Transverse colon (tissue), 4 donors: ENCODE results near the gene ABCC5. TPM values are rescaled to one million over a fixed set of nuclear protein-coding genes. Genes with fewer than 3 reads are reported as not detected.

Experiments
- DNase-seq: peaks from one replicate; pipeline ENCODE4 v3.0.0-alpha.2; 2019
- H3K27ac ChIP-seq, 4 donors: fragments of 200-600 bp; sonication (generic); 2 replicates each; pipeline ENCODE4 v1.5.1; 2016 to 2018; ENCODE audit warnings: inconsistent platforms in 4 of 4
- H3K27me3 ChIP-seq: fragments of 200-600 bp; sonication (generic); 2 replicates; pipeline ENCODE4 v1.5.1; 2017; ENCODE audit warnings: inconsistent platforms
- H3K36me3 ChIP-seq, 4 donors: fragments of 200-600 bp; sonication (generic); 2 replicates each; pipeline ENCODE4 v1.5.1; 2017 to 2019; ENCODE audit warnings: inconsistent platforms in 4 of 4
- H3K4me1 ChIP-seq, 4 donors: fragments of 200-600 bp; sonication (generic); 2 replicates each; pipeline ENCODE4 v1.5.1; 2017 to 2020; ENCODE audit warnings: inconsistent platforms in 4 of 4
- H3K4me3 ChIP-seq, 4 donors: fragments of 200-600 bp; sonication (generic); 1 replicate in 1 of 4; 2 replicates in 3 of 4; pipeline versions ENCODE4 v1.5.1 to v1.6.1; 2017 to 2019; ENCODE audit warnings: inconsistent platforms in 4 of 4
- H3K9me3 ChIP-seq, 2 donors: fragments of 200-600 bp; sonication (generic); 2 replicates each; pipeline ENCODE4 v1.5.1; 2017 to 2019; ENCODE audit warnings: inconsistent platforms in 2 of 2
- EP300 ChIP-seq: sonication (generic); formaldehyde crosslinking; IDR thresholded peaks from one replicate; pipeline ENCODE4 v1.6.1; 2017; ENCODE audit warnings: antibody characterized with exemption, low read depth
- POLR2A ChIP-seq: fragments of 450-650 bp; IDR thresholded peaks from one replicate; pipeline ENCODE4 v1.6.1; 2016; ENCODE audit warnings: antibody characterized with exemption, mild to moderate bottlenecking, moderate library complexity
- POLR2AphosphoS5 ChIP-seq, 3 donors: sonication (generic); formaldehyde crosslinking; IDR thresholded peaks; one replicate each; pipeline ENCODE4 v1.6.1; 2016; ENCODE audit warnings: antibody characterized with exemption in 3 of 3
- WGBS, 2 donors: methylation state at CpG; one replicate each; pipeline ENCODE4 v1.1.5; 2018; ENCODE audit warnings: low coverage in 1 of 2; 5-methylcytosine and 5-hydroxymethylcytosine counted together
- in situ Hi-C, 4 donors: fragments of 200-750 bp; cut with MboI; loops; one replicate each; pipeline versions ENCODE4 v1.15.0 to v1.15.1; 2017; ENCODE audit warnings: low sequenced_read_pairs in 3 of 4, low pct_ligation_motif_present in 1 of 4, low pct_unique_long_range_greater_than_20kb in 1 of 4
- intact Hi-C: fragments of 100-400 bp; cut with DNase I; formaldehyde crosslinking; loops from one replicate; pipeline ENCODE4 v1.15.1; 2023; ENCODE audit warnings: low total_unique reads
- total RNA-seq, 4 donors: library from RNA; depleted of rRNA; stranded (reverse); fragments of >200 nt; gene quantifications; one replicate each; pipeline ENCODE4 v1.1.0, GENCODE V29; 2016
- TF ChIP-seq, protein P1 (sequence below), 5 experiments: fragments of 200-600 bp in 3 of 5; fragments of 450-650 bp in 2 of 5; sonication (generic) in 3 of 5; IDR thresholded peaks; 1 replicate in 2 of 5; 2 replicates in 3 of 5; pipeline ENCODE4 v1.5.1; 2016 to 2017; ENCODE audit warnings: antibody characterized with exemption in 5 of 5, inconsistent platforms in 3 of 5, mild to moderate bottlenecking in 2 of 5, moderate library complexity in 1 of 5

ABCC5 gene
- total RNA-seq, 4 donors from 2014 or later: 74.1 to 168 (median 83.8) TPM

DNA sequence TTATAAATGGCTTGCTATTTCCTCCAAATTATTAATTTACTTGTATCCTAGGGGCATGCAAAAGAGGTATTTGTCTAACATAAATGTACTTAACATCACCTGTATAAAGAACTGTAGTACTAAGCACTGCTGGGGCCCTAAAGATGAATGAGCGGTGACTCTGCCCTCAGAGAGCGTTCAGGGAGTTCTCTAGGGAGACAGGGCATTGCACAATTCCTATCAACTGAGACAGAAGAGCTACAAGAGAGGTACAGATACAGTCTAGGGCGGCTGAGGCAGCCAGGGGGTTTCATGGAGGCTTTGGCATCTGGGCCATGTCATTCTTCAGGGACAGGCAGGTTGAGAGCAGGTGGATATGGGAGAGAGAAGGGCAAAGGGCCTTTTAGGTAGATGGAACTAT lies 93.1 kb downstream of the ABCC5 start:
- in situ Hi-C loops (no loop called here), intact Hi-C loops (no loop called here)
- 89 to 100% methylated on average over 2 to 3 of the region's 3 CpGs for WGBS, 2 donors
- Histone ChIP-seq H3K4me1 (peaks cover 0 to 4% (median 2%) of the 10 kb centered on the region in 4 donors), H3K36me3 (peaks cover 0 to 38% (median 7%) of the 10 kb centered on the region in 4 donors), H3K9me3 (no peaks in the 10 kb centered on the region), H3K27ac (no peak overlapping the region), H3K4me3 (no peak overlapping the region), H3K27me3 (no peaks in the 10 kb centered on the region)
- no peak for DNase-seq
- TF ChIP-seq, protein P1, sequence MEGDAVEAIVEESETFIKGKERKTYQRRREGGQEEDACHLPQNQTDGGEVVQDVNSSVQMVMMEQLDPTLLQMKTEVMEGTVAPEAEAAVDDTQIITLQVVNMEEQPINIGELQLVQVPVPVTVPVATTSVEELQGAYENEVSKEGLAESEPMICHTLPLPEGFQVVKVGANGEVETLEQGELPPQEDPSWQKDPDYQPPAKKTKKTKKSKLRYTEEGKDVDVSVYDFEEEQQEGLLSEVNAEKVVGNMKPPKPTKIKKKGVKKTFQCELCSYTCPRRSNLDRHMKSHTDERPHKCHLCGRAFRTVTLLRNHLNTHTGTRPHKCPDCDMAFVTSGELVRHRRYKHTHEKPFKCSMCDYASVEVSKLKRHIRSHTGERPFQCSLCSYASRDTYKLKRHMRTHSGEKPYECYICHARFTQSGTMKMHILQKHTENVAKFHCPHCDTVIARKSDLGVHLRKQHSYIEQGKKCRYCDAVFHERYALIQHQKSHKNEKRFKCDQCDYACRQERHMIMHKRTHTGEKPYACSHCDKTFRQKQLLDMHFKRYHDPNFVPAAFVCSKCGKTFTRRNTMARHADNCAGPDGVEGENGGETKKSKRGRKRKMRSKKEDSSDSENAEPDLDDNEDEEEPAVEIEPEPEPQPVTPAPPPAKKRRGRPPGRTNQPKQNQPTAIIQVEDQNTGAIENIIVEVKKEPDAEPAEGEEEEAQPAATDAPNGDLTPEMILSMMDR (IDR thresholded peaks at IDR 0.05): no peak
- TF ChIP-seq POLR2A: no peak
- TF ChIP-seq EP300: no peak
- no peak for TF ChIP-seq POLR2AphosphoS5 (IDR thresholded peaks at IDR 0.05)

GRCh38 chr3:183922421-183922820 lies 95.3 kb downstream of the ABCC5 start:
- H3K27me3 ChIP-seq: no peaks in the 10 kb centered on the region
- H3K4me1 ChIP-seq: no peaks in the 10 kb centered on the region
- H3K9me3 ChIP-seq: no peaks in the 10 kb centered on the region
- no peak overlapping the region for H3K4me3 ChIP-seq
- in situ Hi-C loops: no loop called here
- 99% methylated on average over 4 of the region's 4 CpGs; no CpG with 5 or more reads in 1 of the 2 donors for WGBS, 2 donors
- peaks cover 0 to 33% (median 7%) of the 10 kb centered on the region in 4 donors for H3K36me3 ChIP-seq
- intact Hi-C loops: no loop called here
- TF ChIP-seq EP300: no peak
- H3K27ac ChIP-seq: no peak overlapping the region
- no peak for DNase-seq

DNA sequence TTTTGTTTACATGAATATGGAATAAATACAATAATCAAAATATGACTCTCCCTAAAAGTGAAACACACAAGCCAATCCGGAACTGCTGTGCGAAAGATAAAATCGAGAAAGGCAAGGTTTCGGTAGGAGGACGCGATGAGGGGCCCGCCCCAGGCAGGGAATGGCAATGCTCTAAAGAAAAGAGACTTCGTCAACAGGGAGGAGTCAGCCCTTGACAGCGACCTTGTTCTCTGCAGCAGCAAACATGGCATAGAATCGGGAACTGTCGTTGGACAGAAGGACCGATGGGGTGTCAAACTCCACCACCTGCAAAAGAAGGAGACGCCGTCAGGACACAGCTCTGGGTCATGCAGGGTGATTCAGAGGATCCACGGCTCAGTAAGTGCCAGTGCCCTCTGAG lies 96.6 kb downstream of the ABCC5 start:
- no peaks in the 10 kb centered on the region for H3K27me3 ChIP-seq
- WGBS, 2 donors: 91 to 96% methylated on average over 13 to 15 of the region's 15 CpGs
- intact Hi-C loops (no loop called here), in situ Hi-C loops (no loop called here)
- no peaks in the 10 kb centered on the region for H3K4me1 ChIP-seq
- peaks cover 0 to 30% (median 7%) of the 10 kb centered on the region in 4 donors for H3K36me3 ChIP-seq
- DNase-seq: no peak
- no peak for TF ChIP-seq POLR2A
- TF ChIP-seq POLR2AphosphoS5 (IDR thresholded peaks at IDR 0.05): no peak
- TF ChIP-seq, protein P1 (IDR thresholded peaks at IDR 0.05): no peak
- no peak overlapping the region for H3K4me3 ChIP-seq
- H3K27ac ChIP-seq: no peak overlapping the region
- no peaks in the 10 kb centered on the region for H3K9me3 ChIP-seq

DNA sequence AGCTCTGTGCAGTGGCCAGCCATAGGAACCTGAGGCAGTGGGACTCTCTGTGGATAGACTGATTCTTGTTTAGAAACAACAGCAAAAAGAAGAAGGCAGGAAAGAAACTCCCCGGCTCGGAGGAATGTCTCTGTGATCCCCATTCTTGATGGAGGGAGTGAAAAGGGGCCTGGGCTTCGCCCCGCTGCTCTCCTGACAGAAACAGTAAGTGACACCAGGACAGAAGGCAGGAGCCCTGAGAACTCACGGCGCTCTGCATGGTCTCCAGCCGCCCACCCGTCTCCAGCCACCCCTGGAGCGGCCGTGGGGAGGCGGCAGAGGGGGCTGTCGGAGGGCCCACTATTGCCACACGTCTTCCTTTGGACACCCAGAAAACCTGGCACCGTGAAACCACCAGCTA lies 97.3 kb downstream of the ABCC5 start:
- no peaks in the 10 kb centered on the region for H3K4me1 ChIP-seq
- WGBS, 2 donors: 90% methylated on average over 14 of the region's 14 CpGs; no CpG with 5 or more reads in 1 of the 2 donors
- peaks cover 0 to 28% (median 6%) of the 10 kb centered on the region in 4 donors for H3K36me3 ChIP-seq
- no peaks in the 10 kb centered on the region for H3K9me3 ChIP-seq
- H3K27me3 ChIP-seq: no peaks in the 10 kb centered on the region
- H3K4me3 ChIP-seq: no peak overlapping the region
- no peak for DNase-seq
- in situ Hi-C loops: no loop called here
- no peak overlapping the region for H3K27ac ChIP-seq
- intact Hi-C loops: no loop called here
- TF ChIP-seq POLR2A (no peak), POLR2AphosphoS5 (IDR thresholded peaks at IDR 0.05) (no peak), EP300 (no peak)
- TF ChIP-seq, protein P1 (IDR thresholded peaks at IDR 0.05): no peak

DNA sequence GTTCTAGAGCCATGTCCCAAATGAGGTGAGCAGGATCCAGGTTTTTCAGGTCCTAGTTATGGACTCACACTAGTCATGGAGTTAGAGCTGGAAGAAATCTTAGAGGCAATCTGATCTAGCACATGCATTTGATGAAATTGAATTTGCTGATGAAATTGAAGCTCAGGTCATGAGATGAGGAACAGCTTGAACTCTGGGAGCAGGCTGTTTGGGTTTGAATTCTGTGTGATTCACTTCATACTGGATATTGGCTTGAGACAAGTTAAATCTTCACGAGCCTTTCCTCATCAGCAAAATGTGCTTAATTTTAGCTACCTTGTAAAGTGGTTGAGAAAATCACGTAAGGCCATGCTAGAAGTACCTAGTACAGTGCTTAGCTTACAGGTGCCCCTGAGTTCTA lies 99.5 kb downstream of the ABCC5 start:
- no peak for DNase-seq
- Histone ChIP-seq H3K36me3 (peaks cover 0 to 15% (median 4%) of the 10 kb centered on the region in 4 donors), H3K27ac (no peak overlapping the region), H3K4me1 (no peaks in the 10 kb centered on the region), H3K9me3 (no peaks in the 10 kb centered on the region), H3K4me3 (no peak overlapping the region), H3K27me3 (no peaks in the 10 kb centered on the region)
- 96 to 100% methylated on average over 1 to 2 of the region's 2 CpGs for WGBS, 2 donors
- TF ChIP-seq POLR2A (no peak), EP300 (no peak), POLR2AphosphoS5 (IDR thresholded peaks at IDR 0.05) (no peak)
- TF ChIP-seq, protein P1 (IDR thresholded peaks at IDR 0.05): no peak
- intact Hi-C loops (no loop called here), in situ Hi-C loops (no loop called here)
